Lower leg skin (tissue), 4 donors: ENCODE results near the gene OR4D6. TPM values are rescaled to one million over a fixed set of nuclear protein-coding genes. Genes with fewer than 3 reads are reported as not detected.

ENCODE experiments used
- DNase-seq, 2 donors: peaks; one replicate each; pipeline ENCODE4 v3.0.0-alpha.2; 2019; ENCODE audit warnings: low spot score in 2 of 2
- H3K4me3 ChIP-seq: fragments of 200-600 bp; sonication (generic); 2 replicates; pipeline ENCODE4 v1.5.1; 2017; ENCODE audit warnings: mild to moderate bottlenecking, low read depth; ENCODE audit not compliant: poor library complexity, severe bottlenecking
- CTCF ChIP-seq, 3 donors: fragments of 450-650 bp; IDR thresholded peaks; one replicate each; pipeline ENCODE4 v1.5.1; 2016; ENCODE audit warnings: antibody characterized with exemption in 3 of 3, mild to moderate bottlenecking in 3 of 3, moderate library complexity in 2 of 3
- POLR2A ChIP-seq, 2 donors: fragments of 450-650 bp; IDR thresholded peaks; one replicate each; pipeline ENCODE4 v1.6.1; 2016 to 2017; ENCODE audit warnings: antibody characterized with exemption in 2 of 2, mild to moderate bottlenecking in 1 of 2, moderate library complexity in 1 of 2
- WGBS, 2 donors: methylation state at CpG; one replicate each; pipeline ENCODE4 v1.1.5; 2018; 5-methylcytosine and 5-hydroxymethylcytosine counted together
- intact Hi-C: fragments of 100-400 bp; cut with DNase I; formaldehyde crosslinking; loops from one replicate; pipeline ENCODE4 v1.15.0; 2023; ENCODE audit warnings: low total_unique reads
- total RNA-seq, 4 donors: library from RNA; depleted of rRNA; stranded (reverse); fragments of >200 nt; gene quantifications; one replicate each; pipeline ENCODE4 v1.1.0, GENCODE V29; 2016

OR4D6 gene
- total RNA-seq, result not detected

DNA sequence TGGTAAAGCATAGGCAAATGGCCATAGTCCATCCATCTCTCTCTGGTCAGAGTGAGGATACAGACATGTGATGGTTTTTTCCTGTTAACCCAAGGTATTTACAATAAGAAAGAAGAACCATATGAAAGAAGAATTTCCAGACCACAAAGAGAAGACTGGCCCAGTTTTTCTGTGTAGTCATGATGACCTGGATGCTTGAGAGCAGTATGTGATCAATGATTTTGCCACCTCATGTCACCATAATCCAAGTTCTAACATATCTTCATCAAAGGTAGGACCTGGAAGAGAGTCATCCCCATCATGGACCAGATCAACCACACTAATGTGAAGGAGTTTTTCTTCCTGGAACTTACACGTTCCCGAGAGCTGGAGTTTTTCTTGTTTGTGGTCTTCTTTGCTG is at the start of gene OR4D6:
Gene OR4D6 (plus strand): TSS at position 301 of the 400 bp plus-strand sequence. CDS start 0 bp downstream, at position 301.
- intact Hi-C loops, result no loop called here
- WGBS, 2 donors, result 87 to 89% methylated on average over 2 of the region's 2 CpGs
- no peak for TF ChIP-seq POLR2A (IDR thresholded peaks at IDR 0.05)
- no peak for TF ChIP-seq CTCF (IDR thresholded peaks at IDR 0.05)
- DNase-seq, result no peak
- H3K4me3 ChIP-seq, result no peak within 1 kb of the TSS

DNA sequence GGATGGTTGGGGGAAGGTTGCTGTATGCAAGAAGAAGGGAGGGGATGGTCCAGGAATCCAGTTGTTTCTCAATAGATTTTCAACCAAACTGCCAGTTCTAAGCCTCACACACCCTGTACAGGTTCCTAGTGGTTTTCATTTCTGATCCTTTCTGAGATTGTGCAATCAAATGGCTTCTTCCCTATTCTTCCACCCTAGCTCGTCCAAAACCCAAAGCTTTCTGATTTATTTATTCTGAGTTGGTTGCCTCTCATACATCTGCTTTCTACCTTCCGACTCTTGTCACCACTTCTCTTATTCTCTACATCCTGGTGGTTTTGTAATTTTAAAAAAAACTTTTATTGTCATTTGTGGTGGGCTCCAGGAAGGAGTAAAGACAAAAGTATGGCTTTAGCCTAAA is 43.1 kb upstream of the OR4D6 start:
- no peak overlapping the region for H3K4me3 ChIP-seq
- DNase-seq, result no peak
- TF ChIP-seq CTCF (IDR thresholded peaks at IDR 0.05) (no peak), POLR2A (IDR thresholded peaks at IDR 0.05) (no peak)
- WGBS, 2 donors, result 72 to 81% methylated on average over 2 of the region's 2 CpGs
- intact Hi-C loops, result no loop called here

DNA sequence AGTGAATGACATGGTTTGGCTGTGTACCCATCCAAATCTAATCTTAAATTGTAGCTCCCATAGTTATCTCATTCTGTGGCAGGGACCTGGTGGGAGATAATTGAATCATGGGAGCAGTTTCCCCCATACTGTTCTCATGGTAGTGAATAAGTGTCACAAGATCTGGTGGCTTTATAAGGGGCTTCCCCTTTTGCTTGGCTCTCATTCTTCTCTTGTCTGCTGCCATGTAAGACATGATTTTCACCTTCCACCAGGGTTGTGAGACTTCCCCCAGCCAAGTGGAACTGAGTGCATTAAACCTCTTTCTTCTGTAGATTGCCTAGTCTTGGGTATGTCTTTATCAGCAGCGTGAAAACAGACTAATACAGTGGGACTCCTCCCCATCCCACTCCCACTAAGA is 41.6 kb upstream of the OR4D6 start:
- 88 to 94% methylated on average over 1 of the region's 1 CpG for WGBS, 2 donors
- no peak for TF ChIP-seq POLR2A (IDR thresholded peaks at IDR 0.05)
- TF ChIP-seq CTCF (IDR thresholded peaks at IDR 0.05), result no peak
- H3K4me3 ChIP-seq, result no peak overlapping the region
- no peak for DNase-seq
- intact Hi-C loops, result no loop called here

DNA sequence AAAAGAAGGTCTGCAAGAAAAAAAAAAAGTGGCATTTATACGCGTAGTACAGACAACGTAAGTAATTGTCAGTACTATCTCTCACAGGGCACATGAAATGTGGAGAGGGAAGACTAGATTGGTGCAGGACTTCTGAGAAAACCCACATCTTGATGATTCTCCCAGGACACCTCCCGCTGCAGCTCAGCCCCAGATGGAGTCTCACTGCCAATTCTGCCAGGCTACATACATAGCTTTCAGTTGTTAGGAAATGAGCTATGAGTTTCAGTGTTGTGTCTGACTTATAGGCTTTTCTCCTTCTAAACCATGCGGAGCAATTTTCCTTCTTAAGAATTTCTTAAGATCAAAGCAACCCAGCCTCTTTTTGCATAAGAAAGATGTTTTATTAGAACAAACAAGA is 40.1 kb upstream of the OR4D6 start:
- WGBS, 2 donors, result 83 to 86% methylated on average over 5 of the region's 5 CpGs
- DNase-seq, result no peak
- intact Hi-C loops, result no loop called here
- H3K4me3 ChIP-seq, result no peak overlapping the region
- TF ChIP-seq POLR2A (IDR thresholded peaks at IDR 0.05) (no peak), CTCF (IDR thresholded peaks at IDR 0.05) (no peak)

DNA sequence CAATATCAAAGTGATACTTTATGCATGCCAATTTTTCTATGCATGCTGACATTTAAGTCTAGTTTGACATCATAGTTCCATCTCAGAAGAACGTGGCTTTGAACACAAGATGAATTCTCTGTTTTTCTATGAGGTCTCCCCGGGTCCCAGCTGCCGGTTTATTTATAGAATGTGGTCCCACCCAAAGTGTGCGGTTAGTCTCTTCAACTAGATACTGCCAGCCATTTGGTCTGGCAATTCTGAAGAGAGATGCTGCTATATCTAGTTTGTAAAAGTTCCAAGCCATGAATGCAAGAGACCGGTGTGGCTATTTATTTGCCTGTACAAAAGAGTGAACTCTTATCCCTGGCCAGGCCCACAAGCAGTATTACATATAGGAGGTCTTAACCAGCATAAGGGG is 39.7 kb upstream of the OR4D6 start:
- intact Hi-C loops, result no loop called here
- 46 to 59% methylated on average over 5 of the region's 5 CpGs for WGBS, 2 donors
- no peak for DNase-seq
- H3K4me3 ChIP-seq, result no peak overlapping the region
- TF ChIP-seq CTCF (IDR thresholded peaks at IDR 0.05) (no peak), POLR2A (IDR thresholded peaks at IDR 0.05) (no peak)

DNA sequence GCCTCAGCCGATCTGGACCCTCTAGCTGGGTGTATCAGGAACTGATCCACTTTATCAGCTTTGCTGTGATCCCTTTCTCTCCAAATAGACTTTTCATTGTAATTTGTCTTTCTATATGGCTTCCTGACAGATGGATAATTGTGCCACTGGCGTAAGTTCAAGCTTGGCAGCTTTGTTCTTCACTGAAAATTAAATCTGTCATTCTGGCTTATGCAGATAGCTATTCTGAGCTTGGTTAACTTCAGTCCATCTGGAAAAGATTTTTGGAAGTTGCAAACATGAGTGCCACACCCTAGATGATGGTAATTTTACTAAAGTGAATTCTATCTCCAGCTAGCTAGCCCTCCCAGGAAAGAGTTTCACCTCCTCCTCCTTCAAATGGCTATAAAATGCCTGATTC is 38.6 kb upstream of the OR4D6 start:
- WGBS, 2 donors, result 55 to 67% methylated on average over 2 of the region's 2 CpGs
- no peak overlapping the region for H3K4me3 ChIP-seq
- DNase-seq, result no peak
- TF ChIP-seq POLR2A (IDR thresholded peaks at IDR 0.05) (no peak), CTCF (IDR thresholded peaks at IDR 0.05) (no peak)
- intact Hi-C loops, result no loop called here
